DMS114 treated with DMSO at 0.1 percent for 48 hours (cell line): Measurements from ENCODE around the gene KIAA1671.

Experiments used
- DNase-seq: peaks from one replicate; lab custom pipeline; 2025; ENCODE audit not compliant: unreplicated experiment; lab: John Stamatoyannopoulos, UW

Gene KIAA1671

GRCh38 chr22:25134451-25134850 lies 181.9 kb downstream of the KIAA1671 start:
- no peak for DNase-seq

GRCh38 chr22:25136953-25137576 lies 184.5 kb downstream of the KIAA1671 start:
- DNase-seq, result no peak

- no peak for DNase-seq
These were observed 185.3 kb downstream of the KIAA1671 start for GRCh38 chr22:25137577-25138525.

GRCh38 chr22:25139062-25139461 lies 186.5 kb downstream of the KIAA1671 start:
- no peak for DNase-seq

GRCh38 chr22:25142102-25142501 lies 189.6 kb downstream of the KIAA1671 start:
- DNase-seq, result no peak

GRCh38 chr22:25143156-25144076 lies 190.9 kb downstream of the KIAA1671 start:
- DNase-seq, result no peak

GRCh38 chr22:25144522-25144921 lies 192.0 kb downstream of the KIAA1671 start:
- no peak for DNase-seq

GRCh38 chr22:25146307-25146706 lies 193.8 kb downstream of the KIAA1671 start:
- no peak for DNase-seq

- no peak for DNase-seq
These were observed 194.6 kb downstream of the KIAA1671 start for GRCh38 chr22:25146906-25147641.

GRCh38 chr22:25147642-25147928 lies 195.1 kb downstream of the KIAA1671 start:
- DNase-seq, result no peak

- DNase-seq, result no peak
These were observed 195.7 kb downstream of the KIAA1671 start for GRCh38 chr22:25148149-25148691.

- DNase-seq, result no peak
These were observed 196.5 kb downstream of the KIAA1671 start for GRCh38 chr22:25149014-25149413.

GRCh38 chr22:25153961-25154666 lies 201.6 kb downstream of the KIAA1671 start:
- no peak for DNase-seq

GRCh38 chr22:25154667-25154999 lies 202.1 kb downstream of the KIAA1671 start:
- DNase-seq, result no peak

- DNase-seq, result no peak
These were observed 204.2 kb downstream of the KIAA1671 start for GRCh38 chr22:25156736-25157135.

GRCh38 chr22:25159028-25159427 lies 206.5 kb downstream of the KIAA1671 start:
- no peak for DNase-seq

- no peak for DNase-seq
These were observed 207.8 kb downstream of the KIAA1671 start for GRCh38 chr22:25160120-25160996.

- no peak for DNase-seq
These were observed 208.8 kb downstream of the KIAA1671 start for GRCh38 chr22:25161017-25161915.
